ENCODE data around the gene PIK3R6. TPM values are rescaled to one million over a fixed set of nuclear protein-coding genes. Genes with fewer than 3 reads are reported as not detected.

The PIK3R6 gene
- total RNA-seq, 1 experiment from 2014 or later = not detected

DNA sequence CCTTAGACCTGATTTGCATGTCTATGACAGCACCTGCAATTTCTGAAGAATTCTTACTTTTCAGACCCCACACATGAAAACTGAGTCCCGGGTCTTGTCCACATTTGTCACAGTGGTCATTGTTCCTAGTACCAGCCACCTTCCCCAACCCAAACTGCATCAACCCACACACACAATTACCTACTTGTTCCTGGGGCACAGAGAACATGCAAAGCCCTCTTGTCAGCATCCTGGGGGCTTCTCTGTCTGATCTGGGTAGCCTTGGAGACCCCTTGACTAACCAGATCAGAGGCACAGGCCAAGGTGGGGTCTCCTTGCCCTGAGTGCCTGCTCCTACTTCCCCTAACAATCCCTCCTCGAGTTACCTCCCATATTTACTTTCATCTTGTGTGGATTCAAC, 36.7 kb upstream of the PIK3R6 start:
- Mint-ChIP-seq H3K9me3 (no peaks in the 10 kb centered on the region), H3K4me1 (peaks cover 18 to 21% of the 10 kb centered on the region in 2 experiments), H3K4me3 (no peak overlapping the region), H3K27ac (no peak overlapping the region), H3K27me3 (ENCODE audit: low read depth) (peaks cover 3% of the 10 kb centered on the region; the same call in 1 of the 2 replicates), H3K36me3 (ENCODE audit: insufficient read depth in 1 of 3, low read depth in 3 of 3) (no peaks in the 10 kb centered on the region; a peak in 1 of 7 replicates)
- no peaks in the 10 kb centered on the region for H3K23me2 ChIP-seq (ENCODE audit: insufficient read length, low read depth, low read length, poor library complexity, severe bottlenecking)
- H3K14ac ChIP-seq (ENCODE audit: insufficient read depth, low read length) = no peak overlapping the region
- TF ChIP-seq, protein P1, sequence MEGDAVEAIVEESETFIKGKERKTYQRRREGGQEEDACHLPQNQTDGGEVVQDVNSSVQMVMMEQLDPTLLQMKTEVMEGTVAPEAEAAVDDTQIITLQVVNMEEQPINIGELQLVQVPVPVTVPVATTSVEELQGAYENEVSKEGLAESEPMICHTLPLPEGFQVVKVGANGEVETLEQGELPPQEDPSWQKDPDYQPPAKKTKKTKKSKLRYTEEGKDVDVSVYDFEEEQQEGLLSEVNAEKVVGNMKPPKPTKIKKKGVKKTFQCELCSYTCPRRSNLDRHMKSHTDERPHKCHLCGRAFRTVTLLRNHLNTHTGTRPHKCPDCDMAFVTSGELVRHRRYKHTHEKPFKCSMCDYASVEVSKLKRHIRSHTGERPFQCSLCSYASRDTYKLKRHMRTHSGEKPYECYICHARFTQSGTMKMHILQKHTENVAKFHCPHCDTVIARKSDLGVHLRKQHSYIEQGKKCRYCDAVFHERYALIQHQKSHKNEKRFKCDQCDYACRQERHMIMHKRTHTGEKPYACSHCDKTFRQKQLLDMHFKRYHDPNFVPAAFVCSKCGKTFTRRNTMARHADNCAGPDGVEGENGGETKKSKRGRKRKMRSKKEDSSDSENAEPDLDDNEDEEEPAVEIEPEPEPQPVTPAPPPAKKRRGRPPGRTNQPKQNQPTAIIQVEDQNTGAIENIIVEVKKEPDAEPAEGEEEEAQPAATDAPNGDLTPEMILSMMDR (conservative IDR thresholded peaks at IDR 0.05) = no peak
- H2BK120ac ChIP-seq (ENCODE audit: low read depth, low read length, poor library complexity, severe bottlenecking) = no peak overlapping the region
- no peak overlapping the region for H3K4ac ChIP-seq (ENCODE audit: low read depth, low read length)
- H3K18ac ChIP-seq (ENCODE audit: insufficient read length, low read depth, low read length) = no peak overlapping the region
- H4K20me1 ChIP-seq (ENCODE audit: control insufficient read depth, insufficient read depth, insufficient read length) = no peaks in the 10 kb centered on the region
- no peaks in the 10 kb centered on the region for H3K9me3 ChIP-seq (ENCODE audit: control insufficient read depth, low read depth, low read length)
- no peak overlapping the region for H2BK20ac ChIP-seq (ENCODE audit: low read depth, low read length, poor library complexity, severe bottlenecking)
- H3K56ac ChIP-seq (ENCODE audit: insufficient read length, low read depth, low read length) = no peak overlapping the region
- H3K27ac ChIP-seq (ENCODE audit: insufficient read length, low read depth, low read length) = no peak overlapping the region
- H4K8ac ChIP-seq (replicated peaks; ENCODE audit: insufficient read length, low read depth, low read length) = no peak overlapping the region
- H2BK15ac ChIP-seq (ENCODE audit: low read depth, low read length) = no peak overlapping the region
- no peak overlapping the region for H3K4me2 ChIP-seq (ENCODE audit: insufficient read depth, insufficient read length, low read length)
- no peak overlapping the region for H4K91ac ChIP-seq (ENCODE audit: insufficient read length, low read depth, low read length)
- H3K27me3 ChIP-seq (ENCODE audit: insufficient read depth, low read length) = no peaks in the 10 kb centered on the region
- no peak overlapping the region for H2BK12ac ChIP-seq (ENCODE audit: insufficient read length, low read depth, low read length)
- no peaks in the 10 kb centered on the region for H3K79me1 ChIP-seq (ENCODE audit: insufficient read depth, low read depth, low read length, poor library complexity, severe bottlenecking)
- no peak overlapping the region for H3K23ac ChIP-seq (ENCODE audit: insufficient read length, low read depth, low read length)
- H4K5ac ChIP-seq (ENCODE audit: insufficient read length, low read depth, low read length) = no peak overlapping the region
- H2AK5ac ChIP-seq (ENCODE audit: insufficient read length, low read length) = no peak overlapping the region
- DNase-seq = peak; percentile 24
- peaks cover 6% of the 10 kb centered on the region; the same call in 1 of the 2 replicates for H3K4me1 ChIP-seq (ENCODE audit: insufficient read depth, low read length)
- no peak overlapping the region for H2BK5ac ChIP-seq (ENCODE audit: insufficient read length, low read length)
- no peak overlapping the region for H3T11ph ChIP-seq (ENCODE audit: low read length)
- H2AFZ ChIP-seq (ENCODE audit: low read length) = no peak overlapping the region
- H3K79me2 ChIP-seq (ENCODE audit: insufficient read depth, low read length) = no peaks in the 10 kb centered on the region
- no CpG with 5 or more reads among the region's 2 CpGs for WGBS (ENCODE audit: extremely low coverage, insufficient read length, low lambda C conversion rate)
- H3K9ac ChIP-seq (ENCODE audit: extremely low read depth, insufficient read length, low read length) = no peak overlapping the region
